GM18861 (cell line): ENCODE measurements around the gene TVP23A.
"Not testable (repeated sequence)": the region's sequence is repeated elsewhere in the genome, so short reads cannot be mapped to it uniquely, and the experiment has no call there.

ENCODE experiments used
- ATAC-seq: cut with Tn5 transposase; IDR thresholded peaks from one replicate; pipeline ENCODE4 v1.9.1; 2021; ENCODE audit not compliant: unreplicated experiment

Gene TVP23A

DNA sequence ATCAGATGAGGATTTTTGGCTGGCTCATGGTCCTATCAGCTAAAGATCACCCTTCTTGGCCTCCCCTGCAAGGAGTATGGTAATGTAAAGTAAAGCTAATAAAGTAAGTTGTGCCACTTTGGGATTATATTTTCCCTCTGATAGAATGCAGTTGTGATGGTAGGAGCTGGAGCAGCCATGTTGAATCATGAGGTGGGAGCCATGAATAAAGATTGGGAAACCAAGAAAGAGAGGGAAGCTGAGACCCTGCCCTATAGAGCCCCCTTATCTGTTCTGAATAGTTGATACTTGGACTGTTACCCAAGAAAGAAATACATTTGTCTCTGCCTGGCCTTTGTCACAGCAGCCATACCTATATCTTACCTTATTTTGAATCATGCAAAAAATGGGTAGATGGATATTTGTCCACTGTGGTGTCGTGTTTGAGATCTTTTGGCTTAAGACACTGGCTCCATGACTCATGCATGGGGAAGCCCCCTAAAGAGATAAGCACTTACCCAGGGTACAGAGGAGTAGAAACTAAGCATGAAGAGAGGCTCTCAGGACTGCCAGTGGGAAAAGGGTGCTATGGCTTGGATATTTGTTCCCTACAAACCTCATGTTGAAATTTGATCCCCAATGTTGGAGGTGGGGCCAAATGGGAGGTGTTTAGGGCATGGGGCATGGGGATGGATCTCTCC lies 17.7 kb upstream of the TVP23A start:
- ATAC-seq: no peak

- no peak for ATAC-seq
These were observed 16.8 kb upstream of the TVP23A start for GRCh38 chr16:10835281-10835931.

DNA sequence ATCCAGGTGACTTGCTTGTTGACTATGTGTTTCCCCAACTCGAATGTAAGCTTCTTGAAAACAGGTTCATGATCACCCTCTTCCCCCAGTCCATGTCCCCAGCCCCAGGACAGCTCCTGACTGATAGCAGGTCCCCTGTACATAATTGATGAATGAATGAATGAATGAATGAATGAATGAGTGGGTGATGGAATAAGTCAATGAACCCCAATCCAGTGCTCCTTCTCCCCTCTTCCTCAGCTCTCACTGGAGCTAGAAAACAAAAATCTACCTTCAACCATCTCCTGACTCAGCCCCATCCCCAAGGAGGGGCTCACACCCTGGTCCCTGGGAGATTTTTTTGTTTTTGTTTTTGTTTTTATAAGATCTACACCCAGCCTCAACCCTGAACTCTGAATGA lies 16.2 kb upstream of the TVP23A start:
- ATAC-seq: no peak

DNA sequence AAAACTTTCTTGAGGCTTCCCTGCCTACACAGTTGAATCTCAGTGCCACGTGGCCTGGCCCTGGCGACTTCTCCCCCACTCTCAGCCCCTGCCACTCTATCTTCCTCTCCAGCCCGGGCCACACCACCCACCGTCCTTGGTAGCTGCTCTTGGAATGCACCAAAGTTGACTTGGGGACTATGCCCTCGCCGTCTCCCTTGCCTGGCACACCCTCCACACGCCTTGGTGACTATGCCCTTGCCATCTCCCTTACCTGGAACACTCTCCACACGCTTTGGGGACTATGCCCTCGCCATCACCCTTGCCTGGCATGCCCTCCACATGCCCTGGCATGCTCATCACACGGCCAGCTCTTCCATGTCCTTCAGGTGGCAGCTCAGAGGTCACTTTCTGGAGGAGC lies 15.5 kb upstream of the TVP23A start:
- ATAC-seq: no peak

DNA sequence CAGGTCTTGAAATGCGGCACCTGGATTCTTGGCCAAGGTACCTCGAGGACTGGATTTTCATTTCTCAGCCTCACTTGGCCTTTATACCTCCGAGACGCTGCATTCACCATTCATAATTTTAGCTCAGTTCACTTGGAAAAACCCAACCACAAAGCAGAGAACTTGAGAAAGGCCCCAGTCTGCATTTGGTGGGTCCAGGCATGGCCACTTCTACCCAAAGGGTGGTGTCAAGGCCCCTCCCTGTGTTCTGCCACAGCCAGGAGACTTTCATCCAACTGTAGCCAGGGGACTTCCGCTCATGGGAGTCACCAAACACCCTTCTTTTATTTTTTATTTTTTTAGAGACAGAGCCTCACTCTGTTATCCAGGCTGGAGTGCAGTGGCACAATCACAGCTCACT lies 14.7 kb upstream of the TVP23A start:
- ATAC-seq: no peak

- no peak for ATAC-seq
These were observed 13.6 kb upstream of the TVP23A start for GRCh38 chr16:10831894-10832886.

- ATAC-seq: not testable (repeated sequence)
These were observed 11.6 kb upstream of the TVP23A start for GRCh38 chr16:10830240-10830639.

- ATAC-seq: not testable (repeated sequence)
These were observed 10.9 kb upstream of the TVP23A start for GRCh38 chr16:10829390-10830098.

- ATAC-seq: no peak
These were observed 10.3 kb upstream of the TVP23A start for GRCh38 chr16:10828851-10829366.

DNA sequence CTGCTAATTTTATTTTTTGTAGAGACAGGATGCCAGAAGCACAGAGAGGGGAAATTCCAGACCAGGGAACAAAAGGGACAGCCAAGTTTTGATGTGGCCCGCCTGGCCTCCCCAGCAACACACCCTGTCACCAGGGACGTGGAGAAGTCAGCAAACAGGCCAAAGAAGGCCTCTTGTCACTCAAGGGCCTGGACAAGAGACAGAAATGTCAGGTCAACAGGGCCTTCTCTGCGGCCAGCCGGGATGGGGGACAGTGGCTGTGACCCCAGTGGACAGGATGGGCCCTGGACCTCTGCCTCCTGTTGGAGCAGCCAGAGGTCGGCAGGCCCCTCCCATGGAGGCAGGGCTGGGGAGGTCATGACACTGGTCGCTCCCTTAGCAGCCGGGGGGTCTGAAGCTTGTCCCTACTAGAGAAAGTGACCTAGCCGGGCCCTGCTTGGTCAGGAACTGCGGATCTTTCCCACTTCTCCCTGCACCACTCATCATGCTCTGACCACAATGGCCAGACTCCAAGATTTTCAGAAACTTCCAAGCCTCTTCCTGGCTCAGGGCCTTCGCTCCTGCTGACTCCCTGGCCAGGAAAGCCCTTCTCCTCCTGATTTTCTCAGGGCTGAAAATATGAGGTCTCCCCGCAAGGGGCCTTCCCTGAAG lies 9.2 kb upstream of the TVP23A start:
- no peak for ATAC-seq

- ATAC-seq: no peak
These were observed 5.7 kb upstream of the TVP23A start for GRCh38 chr16:10824111-10824893.

DNA sequence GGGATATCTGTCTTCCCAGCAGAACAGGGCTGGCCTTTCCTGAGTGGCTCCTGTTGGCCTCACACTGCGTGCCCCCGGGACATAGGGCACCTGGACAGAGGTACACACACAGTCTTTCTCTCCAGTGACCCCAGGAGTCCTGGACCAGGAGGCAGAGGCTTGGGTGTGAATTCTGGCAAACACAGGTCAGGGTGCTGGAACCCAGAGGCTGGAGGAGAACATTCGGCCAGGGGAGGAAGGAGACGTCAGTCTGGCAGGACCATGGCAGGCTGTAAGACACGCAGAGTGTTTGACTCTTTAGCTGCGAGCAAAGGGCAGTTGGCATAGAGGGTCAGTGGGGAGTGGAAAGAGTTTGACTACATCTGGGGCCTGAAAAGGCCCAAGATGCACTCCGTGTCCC lies 4.1 kb upstream of the TVP23A start:
- ATAC-seq: no peak

- ATAC-seq: no peak
These were observed 2.0 kb upstream of the TVP23A start for GRCh38 chr16:10820546-10820945.

GRCh38 chr16:10817514-10817913 lies 1.1 kb downstream of the TVP23A start:
- no peak for ATAC-seq

- ATAC-seq: no peak
These were observed 5.5 kb downstream of the TVP23A start for GRCh38 chr16:10813099-10813455.

- ATAC-seq: peak; percentile 61
These were observed 6.1 kb downstream of the TVP23A start for GRCh38 chr16:10812312-10813098.

DNA sequence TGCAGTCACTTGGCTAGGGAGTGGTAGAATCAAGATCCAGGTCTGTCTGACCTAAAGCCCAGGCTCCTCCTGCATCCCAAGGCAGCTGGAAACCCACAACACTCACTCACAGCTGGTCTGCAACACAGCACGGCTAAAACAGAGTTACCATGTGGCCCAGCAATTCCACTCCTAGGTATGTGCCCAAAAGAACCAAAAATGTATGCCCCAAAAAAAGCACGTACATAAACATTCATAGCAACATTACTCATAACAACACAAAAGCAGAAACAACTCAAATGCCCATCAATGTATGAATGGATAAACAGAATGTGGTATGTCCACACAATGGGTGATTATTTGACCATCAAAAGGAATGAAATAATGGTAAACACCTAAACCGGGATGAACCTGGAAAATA lies 8.9 kb downstream of the TVP23A start:
- ATAC-seq: no peak

GRCh38 chr16:10808850-10809249 lies 9.7 kb downstream of the TVP23A start:
- no peak for ATAC-seq

- no peak for ATAC-seq
These were observed 10.4 kb downstream of the TVP23A start for GRCh38 chr16:10808218-10808617.
